T-helper 2 cell treated with Interferon-gamma antibody and Interleukin-4, amounts not matched to agents 5 μg/mL and 100 μg/mL, for 36 hours (primary cell): ENCODE data around the gene ACP7.
"Not testable (repeated sequence)": the region's sequence is repeated elsewhere in the genome, so short reads cannot be mapped to it uniquely, and the experiment has no call there.

Source experiments
- DNase-seq: peaks from one replicate; pipeline ENCODE4 v3.0.0; 2021; ENCODE audit warnings: low spot score
- H3K27ac Mint-ChIP-seq: one replicate; pipeline ENCODE4 v1.8.0; 2021; ENCODE audit warnings: mild to moderate bottlenecking, mixed read lengths
- H3K27me3 Mint-ChIP-seq: one replicate; pipeline ENCODE4 v1.8.0; 2021; ENCODE audit warnings: low read depth, mixed read lengths
- H3K36me3 Mint-ChIP-seq: one replicate; pipeline ENCODE4 v1.8.0; 2021; ENCODE audit warnings: low read depth, mixed read lengths
- H3K4me1 Mint-ChIP-seq: one replicate; pipeline ENCODE4 v1.8.0; 2021; ENCODE audit warnings: low read depth, mixed read lengths
- H3K4me3 Mint-ChIP-seq: one replicate; pipeline ENCODE4 v1.8.0; 2022; ENCODE audit warnings: mild to moderate bottlenecking, moderate library complexity, mixed read lengths
- H3K9me3 Mint-ChIP-seq: one replicate; pipeline ENCODE4 v1.8.0; 2021; ENCODE audit warnings: mixed read lengths

ACP7 gene

DNA sequence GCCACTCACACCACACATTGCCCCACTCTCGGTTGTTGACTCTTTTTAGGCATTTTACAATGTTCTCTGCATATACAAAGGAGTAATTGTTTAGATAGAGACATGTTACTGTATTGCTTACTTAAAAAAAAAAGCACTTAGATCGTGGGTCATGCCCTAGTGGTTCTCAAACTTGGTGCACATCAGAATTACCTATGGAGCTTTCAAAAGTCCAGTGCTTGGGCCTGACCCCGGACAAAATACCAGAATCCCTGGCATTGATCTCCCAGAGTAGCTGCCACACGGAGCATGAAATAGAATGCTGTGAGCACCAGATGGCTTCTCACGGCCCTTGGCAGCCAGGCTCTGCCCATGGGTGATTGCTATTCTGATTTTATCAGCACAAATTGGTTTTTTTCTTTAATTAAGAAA lies 20.0 kb downstream of the ACP7 start:
- no peak overlapping the region for H3K4me3 Mint-ChIP-seq
- no peak for DNase-seq
- no peaks in the 10 kb centered on the region for H3K36me3 Mint-ChIP-seq
- no peaks in the 10 kb centered on the region for H3K4me1 Mint-ChIP-seq
- no peaks in the 10 kb centered on the region for H3K9me3 Mint-ChIP-seq
- H3K27me3 Mint-ChIP-seq = peaks cover 8% of the 10 kb centered on the region
- H3K27ac Mint-ChIP-seq = no peak overlapping the region

DNA sequence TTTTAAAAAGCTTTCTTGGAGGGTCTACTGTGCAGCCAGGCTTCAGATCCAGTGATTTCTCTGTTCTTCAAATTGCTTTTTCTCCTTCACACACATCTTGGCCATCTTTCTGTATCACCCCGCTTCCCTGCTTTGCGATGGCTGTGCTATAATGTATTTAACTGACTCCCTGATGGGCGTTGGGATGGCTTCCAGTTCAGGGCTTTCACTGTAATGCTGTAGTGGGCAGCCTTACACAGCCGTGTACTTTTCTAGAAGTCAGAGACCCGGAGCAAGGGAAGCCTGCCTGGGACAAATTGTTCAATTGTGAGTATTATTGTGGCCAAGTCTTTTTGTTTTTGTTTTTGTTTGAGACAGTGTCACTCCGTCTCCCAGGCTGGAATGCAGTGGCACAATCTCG lies 22.0 kb downstream of the ACP7 start:
- no peaks in the 10 kb centered on the region for H3K36me3 Mint-ChIP-seq
- H3K9me3 Mint-ChIP-seq = no peaks in the 10 kb centered on the region
- no peak overlapping the region for H3K27ac Mint-ChIP-seq
- no peaks in the 10 kb centered on the region for H3K4me1 Mint-ChIP-seq
- DNase-seq = no peak
- H3K27me3 Mint-ChIP-seq = no peaks in the 10 kb centered on the region
- H3K4me3 Mint-ChIP-seq = no peak overlapping the region

DNA sequence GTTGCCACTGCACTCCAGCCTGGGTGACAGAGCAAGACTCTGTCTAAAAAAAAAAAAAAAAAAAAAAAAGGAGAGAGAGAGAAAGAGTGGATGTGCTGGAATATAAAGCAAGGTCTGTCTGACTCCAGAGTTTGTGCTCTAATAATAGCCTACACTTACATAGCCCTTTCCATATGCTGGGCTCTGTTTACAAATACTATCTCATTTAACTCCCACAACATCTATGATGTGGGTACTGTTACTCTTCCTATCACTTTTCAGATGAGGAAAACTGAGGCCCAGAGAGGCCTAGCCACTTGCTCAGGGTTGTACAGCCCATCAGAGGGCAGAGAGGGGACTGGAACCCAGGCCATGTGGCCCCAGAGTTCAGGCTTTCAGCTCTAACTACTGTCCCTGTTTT lies 25.5 kb downstream of the ACP7 start:
- no peaks in the 10 kb centered on the region for H3K9me3 Mint-ChIP-seq
- H3K4me3 Mint-ChIP-seq = no peak overlapping the region
- H3K27me3 Mint-ChIP-seq = no peaks in the 10 kb centered on the region
- H3K36me3 Mint-ChIP-seq = no peaks in the 10 kb centered on the region
- no peak overlapping the region for H3K27ac Mint-ChIP-seq
- H3K4me1 Mint-ChIP-seq = no peaks in the 10 kb centered on the region
- no peak for DNase-seq

DNA sequence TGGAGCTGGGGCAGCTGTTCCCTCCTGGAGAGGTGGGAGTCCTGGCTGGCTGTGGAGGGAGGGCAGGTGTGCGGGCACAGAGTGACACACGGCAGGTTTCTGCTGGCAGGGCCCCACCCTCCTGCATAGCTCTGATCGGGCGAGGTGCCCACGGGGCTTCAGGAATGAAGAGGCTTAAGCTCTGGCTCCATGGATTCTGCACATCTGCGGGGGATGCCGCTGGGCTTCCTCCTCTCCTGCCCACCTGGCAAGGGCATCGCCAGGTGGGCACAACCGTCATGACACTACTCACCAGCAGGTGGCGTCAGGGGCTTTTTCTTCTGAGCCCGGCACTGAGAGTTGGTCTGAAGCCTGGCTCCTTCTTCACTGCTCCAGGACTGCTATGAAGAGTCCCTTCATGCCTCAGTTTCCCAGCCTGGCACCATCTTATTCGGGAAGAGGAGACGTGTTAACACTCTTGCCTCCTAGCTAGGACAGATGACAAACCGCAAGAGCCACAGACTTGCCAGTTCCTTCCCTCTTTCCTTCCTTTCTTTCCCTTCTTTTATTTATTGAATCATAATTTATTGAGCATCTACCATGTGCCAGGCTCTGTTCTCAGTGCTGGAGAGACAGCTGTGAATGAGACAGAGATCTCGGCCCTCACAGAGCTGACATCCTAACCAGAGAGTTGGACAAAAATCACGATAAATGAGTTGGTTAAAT lies 26.2 kb downstream of the ACP7 start:
- H3K27me3 Mint-ChIP-seq = no peaks in the 10 kb centered on the region
- DNase-seq = peak; percentile 40
- H3K27ac Mint-ChIP-seq = no peak overlapping the region
- H3K9me3 Mint-ChIP-seq = no peaks in the 10 kb centered on the region
- no peaks in the 10 kb centered on the region for H3K4me1 Mint-ChIP-seq
- H3K36me3 Mint-ChIP-seq = no peaks in the 10 kb centered on the region
- H3K4me3 Mint-ChIP-seq = no peak overlapping the region

DNA sequence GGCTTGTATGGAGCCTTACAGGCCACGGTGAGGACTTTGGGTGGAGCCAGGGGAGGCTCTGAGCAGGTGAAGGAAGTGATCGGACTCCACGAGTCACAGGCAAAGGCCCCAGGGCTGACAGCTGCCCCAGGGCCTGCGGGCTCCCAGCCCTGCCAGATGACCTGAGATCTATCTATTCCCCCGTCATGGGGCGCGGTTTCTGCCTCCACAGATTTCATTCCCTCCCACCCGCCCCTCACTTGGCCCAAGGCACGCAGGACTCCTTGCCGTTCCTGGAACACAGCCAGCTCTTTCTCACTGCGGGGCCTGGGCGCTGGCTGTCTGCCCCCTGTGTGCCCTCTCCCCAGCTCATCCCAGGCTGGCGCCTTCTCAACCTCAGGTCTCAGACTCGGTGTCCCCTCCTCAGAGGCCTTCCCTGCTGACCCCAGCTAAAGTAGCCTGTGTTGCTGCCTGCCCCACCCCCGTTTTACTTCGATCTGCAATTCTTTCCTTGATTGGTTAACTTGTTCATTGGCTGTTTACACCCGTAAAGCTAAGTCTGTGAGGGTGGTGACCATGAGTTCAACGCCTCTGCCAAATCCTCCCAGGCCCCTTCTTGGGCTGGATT lies 27.5 kb downstream of the ACP7 start:
- no peaks in the 10 kb centered on the region for H3K36me3 Mint-ChIP-seq
- no peaks in the 10 kb centered on the region for H3K27me3 Mint-ChIP-seq
- no peaks in the 10 kb centered on the region for H3K9me3 Mint-ChIP-seq
- H3K4me3 Mint-ChIP-seq = no peak overlapping the region
- no peaks in the 10 kb centered on the region for H3K4me1 Mint-ChIP-seq
- no peak for DNase-seq
- H3K27ac Mint-ChIP-seq = no peak overlapping the region

DNA sequence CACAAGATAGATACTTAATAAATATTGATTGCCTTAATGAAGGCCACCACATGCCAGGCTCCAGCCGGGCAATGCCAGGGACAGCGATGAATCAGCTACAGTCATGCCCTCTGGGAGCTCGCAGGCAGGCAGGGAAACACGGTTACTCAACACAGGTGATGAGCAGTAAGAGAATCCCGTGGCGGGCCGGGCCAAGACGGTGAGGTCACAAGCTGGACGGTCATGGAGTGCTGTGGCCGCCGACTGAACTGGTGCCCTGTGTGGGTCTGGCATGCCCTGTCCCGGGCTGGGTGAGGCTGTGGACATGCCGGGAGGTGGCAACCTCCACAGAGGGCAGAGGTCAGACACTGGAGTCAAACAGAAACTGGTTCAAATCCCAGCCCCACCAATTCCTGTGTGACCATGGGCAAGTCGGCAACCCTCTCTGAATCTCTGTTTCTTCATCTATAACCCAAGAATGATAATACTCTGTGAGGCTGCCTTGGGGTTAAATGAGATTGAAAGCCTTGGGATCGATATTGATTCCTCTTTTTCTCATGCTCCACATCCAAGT lies 28.2 kb downstream of the ACP7 start:
- no peaks in the 10 kb centered on the region for H3K9me3 Mint-ChIP-seq
- no peak for DNase-seq
- no peak overlapping the region for H3K4me3 Mint-ChIP-seq
- no peak overlapping the region for H3K27ac Mint-ChIP-seq
- H3K4me1 Mint-ChIP-seq = no peaks in the 10 kb centered on the region
- H3K27me3 Mint-ChIP-seq = no peaks in the 10 kb centered on the region
- H3K36me3 Mint-ChIP-seq = no peaks in the 10 kb centered on the region

DNA sequence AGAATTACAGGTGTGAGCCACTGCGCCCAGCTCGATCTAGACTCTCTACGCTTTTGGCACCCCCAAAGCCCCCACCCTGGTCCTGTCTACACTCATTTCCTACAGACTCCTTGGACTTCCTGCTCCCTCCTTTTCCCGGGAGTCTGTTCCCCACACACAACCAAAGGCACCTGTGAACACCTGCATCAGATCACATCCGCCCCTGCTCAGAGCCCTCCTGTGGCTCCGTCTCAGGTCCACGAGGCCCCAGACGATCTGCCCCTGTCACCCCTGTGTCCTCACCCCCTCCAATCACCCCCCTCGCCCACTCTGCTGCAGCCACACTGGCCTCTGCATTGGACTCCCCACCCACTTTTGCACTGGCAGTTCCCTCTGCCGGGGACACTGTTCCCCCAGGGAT lies 29.0 kb downstream of the ACP7 start:
- H3K4me1 Mint-ChIP-seq = no peaks in the 10 kb centered on the region
- no peak overlapping the region for H3K4me3 Mint-ChIP-seq
- no peak for DNase-seq
- H3K36me3 Mint-ChIP-seq = no peaks in the 10 kb centered on the region
- H3K9me3 Mint-ChIP-seq = no peaks in the 10 kb centered on the region
- H3K27ac Mint-ChIP-seq = no peak overlapping the region
- no peaks in the 10 kb centered on the region for H3K27me3 Mint-ChIP-seq

DNA sequence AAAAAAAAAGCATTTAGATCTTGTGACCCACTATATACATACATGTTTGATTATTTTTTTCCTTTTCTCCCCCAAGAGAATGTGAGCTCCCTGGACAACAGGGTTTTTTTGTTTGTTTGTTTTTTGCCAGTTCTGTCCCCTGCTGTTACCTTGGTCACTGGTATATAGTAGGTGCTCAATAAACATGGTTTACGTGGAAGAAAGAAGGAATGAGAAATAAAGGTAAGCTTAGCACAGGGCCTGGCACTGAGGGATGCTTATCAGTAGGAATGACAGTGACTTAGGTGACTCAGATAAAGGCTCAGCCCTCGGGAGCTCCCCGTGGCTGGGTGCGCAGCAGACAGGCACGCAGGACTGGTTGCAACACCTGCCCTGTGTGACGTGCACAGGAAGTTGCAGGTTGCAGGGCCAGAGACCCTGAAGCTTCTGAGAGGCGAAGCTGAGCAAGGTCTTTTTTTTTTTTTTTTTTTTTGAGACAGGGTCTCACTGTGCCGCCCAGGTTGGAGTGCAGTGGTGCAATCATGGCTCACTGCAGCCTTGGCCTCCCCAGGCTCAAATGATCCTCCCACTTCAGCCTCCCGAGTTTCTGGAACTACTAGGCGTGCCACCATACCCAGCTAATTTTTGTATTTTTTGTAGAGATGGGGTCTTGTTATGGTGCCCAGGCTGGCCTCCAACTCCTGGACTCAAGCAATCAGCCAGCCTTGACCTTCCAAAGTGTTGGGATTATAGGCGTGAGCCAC lies 31.1 kb downstream of the ACP7 start:
- no peaks in the 10 kb centered on the region for H3K27me3 Mint-ChIP-seq
- no peaks in the 10 kb centered on the region for H3K9me3 Mint-ChIP-seq
- H3K36me3 Mint-ChIP-seq = no peaks in the 10 kb centered on the region
- H3K27ac Mint-ChIP-seq = no peak overlapping the region
- no peak for DNase-seq
- no peak overlapping the region for H3K4me3 Mint-ChIP-seq
- H3K4me1 Mint-ChIP-seq = no peaks in the 10 kb centered on the region

DNA sequence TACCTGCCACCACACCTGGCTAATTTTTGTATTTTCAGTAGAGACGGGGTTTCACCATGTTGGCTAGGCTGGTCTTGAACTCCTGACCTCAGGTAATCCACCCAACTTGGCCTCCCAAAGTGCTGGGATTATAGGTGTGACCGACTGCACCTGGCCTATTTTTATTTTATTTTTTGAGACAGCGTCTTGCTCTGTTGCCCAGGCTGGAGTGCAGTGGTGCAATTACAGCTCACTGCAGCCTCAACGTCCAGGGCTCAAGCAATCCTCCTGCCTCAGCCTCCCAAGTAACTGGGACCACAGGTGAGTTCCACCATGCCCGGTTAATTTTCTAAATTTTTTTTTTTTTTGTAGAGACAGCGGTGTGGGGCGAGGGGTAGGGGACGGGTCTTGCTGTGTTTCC lies 32.9 kb downstream of the ACP7 start:
- H3K36me3 Mint-ChIP-seq, H3K4me1 Mint-ChIP-seq, H3K9me3 Mint-ChIP-seq, DNase-seq, H3K27ac Mint-ChIP-seq, H3K27me3 Mint-ChIP-seq, H3K4me3 Mint-ChIP-seq: not testable (repeated sequence)

DNA sequence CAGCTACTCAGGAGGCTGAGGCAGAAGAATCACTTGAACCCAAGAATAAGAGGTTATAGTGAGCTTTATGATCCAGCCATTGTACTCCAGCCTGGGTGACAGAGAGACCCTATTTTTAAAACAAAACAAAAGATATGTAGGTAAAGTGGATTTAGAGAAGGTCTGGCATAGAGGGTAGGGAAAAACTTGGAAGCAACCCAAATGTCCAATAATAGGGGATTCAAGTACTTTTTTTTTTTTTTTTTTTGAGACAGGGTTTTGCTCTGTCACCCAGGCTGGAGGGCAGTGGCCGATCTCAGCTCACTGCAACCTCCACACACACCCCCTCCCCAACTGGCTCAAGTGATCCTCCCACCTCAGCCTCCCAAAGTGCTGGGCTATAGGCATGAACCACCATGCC lies 35.7 kb downstream of the ACP7 start:
- H3K4me3 Mint-ChIP-seq = no peak overlapping the region
- H3K36me3 Mint-ChIP-seq = no peaks in the 10 kb centered on the region
- peaks cover 3% of the 10 kb centered on the region for H3K27me3 Mint-ChIP-seq
- H3K9me3 Mint-ChIP-seq = no peaks in the 10 kb centered on the region
- no peak for DNase-seq
- H3K27ac Mint-ChIP-seq = no peak overlapping the region
- peaks cover 8% of the 10 kb centered on the region for H3K4me1 Mint-ChIP-seq

DNA sequence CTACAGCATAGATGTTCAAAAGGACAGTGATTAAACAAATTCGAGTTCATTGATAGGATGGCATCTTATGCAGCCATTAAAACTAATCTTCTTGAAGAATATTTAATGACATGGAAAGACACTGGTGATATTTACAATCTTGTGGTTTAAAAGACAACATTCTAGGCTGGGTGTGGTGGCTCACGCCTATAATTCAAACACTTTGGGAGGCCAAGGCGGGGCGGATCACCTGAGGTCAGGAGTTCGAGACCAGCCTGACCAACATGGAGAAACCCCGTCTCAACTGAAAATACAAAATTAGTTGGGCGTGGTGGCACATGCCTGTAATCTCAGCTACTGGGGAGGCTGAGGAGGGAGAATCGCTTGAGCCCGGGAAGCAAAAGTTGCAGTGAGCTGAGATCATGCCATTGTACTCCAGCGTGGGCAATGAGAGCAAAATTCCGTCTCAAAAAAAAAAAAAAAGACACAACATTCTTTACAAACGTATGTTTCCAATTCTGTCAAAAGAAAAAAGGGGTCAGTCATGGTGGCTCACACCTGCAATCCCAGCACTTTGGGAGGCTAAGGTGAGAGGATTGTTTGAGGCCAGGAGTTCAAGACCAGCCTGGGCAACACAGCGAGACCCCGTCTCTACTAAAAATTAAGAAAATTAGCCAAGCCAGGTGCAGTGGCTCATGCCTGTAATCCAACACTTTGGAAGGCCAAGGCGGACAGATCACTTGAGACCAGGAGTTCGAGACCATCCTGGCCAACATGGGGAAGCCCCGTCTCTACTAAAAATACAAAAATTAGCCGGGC lies 39.0 kb downstream of the ACP7 start:
- Mint-ChIP-seq H3K4me3 (no peak overlapping the region), H3K27me3 (peaks cover 3% of the 10 kb centered on the region), H3K36me3 (peaks cover 1% of the 10 kb centered on the region), H3K4me1 (peaks cover 23% of the 10 kb centered on the region), H3K27ac (no peak overlapping the region), H3K9me3 (no peaks in the 10 kb centered on the region)
- DNase-seq = no peak

DNA sequence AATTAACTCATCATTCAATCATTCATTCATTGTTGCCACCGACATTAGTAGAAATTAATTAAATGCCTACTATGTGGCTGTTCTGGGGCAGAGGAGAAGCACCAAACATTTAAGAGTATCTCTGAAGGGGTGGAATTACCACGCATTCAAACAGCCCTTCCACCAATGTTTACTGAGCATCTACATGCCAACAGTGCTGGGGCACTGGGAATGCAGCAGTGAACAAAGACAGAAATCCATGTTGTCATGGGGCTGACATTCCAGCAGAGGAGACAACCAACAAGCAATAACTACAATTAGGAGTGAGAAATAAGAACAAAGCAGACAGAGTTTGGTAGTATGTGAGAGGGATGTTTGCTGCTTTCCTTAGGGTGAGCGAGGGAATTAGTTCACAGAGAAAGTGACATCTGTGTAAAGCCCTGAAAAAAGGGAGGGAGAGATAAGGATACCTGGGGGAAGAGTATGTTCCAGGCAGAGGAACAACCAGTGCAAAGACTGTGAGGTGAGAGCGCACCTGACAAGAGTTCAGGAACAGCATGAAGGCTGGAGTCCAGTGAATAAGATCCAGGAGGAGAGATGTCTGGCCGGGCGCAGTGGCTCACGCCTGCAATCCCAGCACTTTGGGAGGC lies 40.1 kb downstream of the ACP7 start:
- no peak for DNase-seq
- H3K27ac Mint-ChIP-seq = peak overlapping the region; percentile 11
- peaks cover 23% of the 10 kb centered on the region for H3K4me1 Mint-ChIP-seq
- H3K4me3 Mint-ChIP-seq = peak overlapping the region; percentile 68
- H3K27me3 Mint-ChIP-seq = peaks cover 3% of the 10 kb centered on the region
- H3K9me3 Mint-ChIP-seq = no peaks in the 10 kb centered on the region
- peaks cover 1% of the 10 kb centered on the region for H3K36me3 Mint-ChIP-seq

DNA sequence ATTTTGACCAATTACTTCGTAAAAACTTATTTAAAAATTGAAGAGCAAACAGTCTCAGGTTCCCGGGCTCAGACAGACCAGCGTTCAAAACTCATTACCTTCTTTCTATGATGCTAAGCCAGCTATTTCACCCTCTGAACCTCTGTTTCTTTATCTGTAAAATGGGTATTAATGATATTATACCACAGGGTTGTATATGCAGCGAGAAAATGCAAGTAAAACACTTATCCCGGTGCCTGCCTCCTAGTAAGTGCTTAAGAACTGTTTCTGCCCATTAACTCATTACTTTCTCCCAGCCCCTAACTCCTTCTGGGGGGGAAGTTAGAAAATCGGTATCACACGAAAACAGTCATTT lies 41.0 kb downstream of the ACP7 start:
- Mint-ChIP-seq H3K36me3 (peaks cover 1% of the 10 kb centered on the region), H3K27me3 (peaks cover 3% of the 10 kb centered on the region), H3K4me1 (peaks cover 23% of the 10 kb centered on the region), H3K9me3 (no peaks in the 10 kb centered on the region), H3K27ac (peak overlapping the region; percentile 95), H3K4me3 (peak overlapping the region; percentile 96)
- no peak for DNase-seq
